Stimulated activated CD8-positive, alpha-beta memory T cell treated with anti-CD3 and anti-CD28 coated beads, Interleukin-12 subunit alpha, Interleukin-12 subunit beta, amount 100 ng/mL, for 1 hour (primary cell): Measurements from ENCODE around the gene ABCF3.

Experiments
- DNase-seq: peaks from one replicate; pipeline ENCODE4 v3.0.0-alpha.2; 2020; ENCODE audit warnings: low read depth

Gene ABCF3

DNA sequence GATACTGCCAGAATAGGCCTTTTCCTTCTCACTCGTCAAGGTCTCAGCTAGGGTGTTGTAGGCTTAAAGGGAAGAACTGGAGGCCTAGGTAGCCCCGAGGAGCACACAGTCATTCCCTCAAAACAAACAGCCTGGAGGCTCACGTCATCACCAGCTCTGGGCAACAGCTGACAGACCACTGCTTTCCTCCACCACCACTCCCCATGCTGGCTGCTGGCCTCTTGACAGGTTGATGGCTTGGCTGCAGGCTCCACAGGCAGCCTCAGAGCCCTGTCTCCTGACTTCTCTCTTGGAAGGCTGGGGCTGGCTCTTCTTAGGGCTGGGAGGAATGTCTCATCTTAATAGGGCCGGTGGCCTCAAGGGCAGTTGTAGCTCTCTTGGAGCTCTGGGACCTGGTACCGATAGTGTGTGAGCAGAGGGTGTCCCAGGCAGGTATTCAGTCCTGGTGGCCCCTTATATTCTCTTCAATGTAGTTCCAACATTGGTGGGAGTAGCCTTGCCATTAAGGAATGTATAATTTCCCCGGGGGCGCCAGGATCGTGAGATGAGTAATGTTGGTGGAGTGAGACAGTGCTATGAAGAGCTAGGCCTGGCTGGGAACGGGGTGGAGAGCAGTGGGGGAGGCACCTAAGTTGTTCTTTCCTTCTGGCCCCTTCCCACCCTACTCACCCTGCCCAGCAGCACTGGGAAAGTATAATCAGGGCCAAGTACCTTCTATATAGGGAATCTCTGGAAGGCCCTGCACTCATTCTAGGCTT is 17.5 kb upstream of the ABCF3 start:
- no peak for DNase-seq

GRCh38 chr3:184169896-184170875 is 15.8 kb upstream of the ABCF3 start:
- no peak for DNase-seq

DNA sequence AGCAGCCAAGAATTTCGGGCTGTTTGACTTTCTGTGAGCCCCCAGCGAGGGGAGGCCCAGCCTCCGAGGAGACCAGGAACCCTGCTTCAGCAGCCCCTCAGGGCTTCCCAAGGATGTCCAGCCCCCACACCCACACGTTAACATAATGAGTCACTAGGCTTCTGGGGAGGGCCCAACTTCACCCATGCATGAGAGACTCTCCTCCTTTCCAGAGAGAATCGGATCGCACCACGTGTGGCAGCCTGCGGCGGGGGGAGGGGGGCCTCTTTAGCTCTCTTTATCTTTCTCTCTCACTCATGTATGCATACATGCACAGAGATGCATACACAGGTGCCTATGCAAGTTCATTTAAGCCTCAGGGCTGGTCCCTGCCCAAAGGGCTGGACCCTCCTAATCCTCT is 14.4 kb upstream of the ABCF3 start:
- DNase-seq = no peak

DNA sequence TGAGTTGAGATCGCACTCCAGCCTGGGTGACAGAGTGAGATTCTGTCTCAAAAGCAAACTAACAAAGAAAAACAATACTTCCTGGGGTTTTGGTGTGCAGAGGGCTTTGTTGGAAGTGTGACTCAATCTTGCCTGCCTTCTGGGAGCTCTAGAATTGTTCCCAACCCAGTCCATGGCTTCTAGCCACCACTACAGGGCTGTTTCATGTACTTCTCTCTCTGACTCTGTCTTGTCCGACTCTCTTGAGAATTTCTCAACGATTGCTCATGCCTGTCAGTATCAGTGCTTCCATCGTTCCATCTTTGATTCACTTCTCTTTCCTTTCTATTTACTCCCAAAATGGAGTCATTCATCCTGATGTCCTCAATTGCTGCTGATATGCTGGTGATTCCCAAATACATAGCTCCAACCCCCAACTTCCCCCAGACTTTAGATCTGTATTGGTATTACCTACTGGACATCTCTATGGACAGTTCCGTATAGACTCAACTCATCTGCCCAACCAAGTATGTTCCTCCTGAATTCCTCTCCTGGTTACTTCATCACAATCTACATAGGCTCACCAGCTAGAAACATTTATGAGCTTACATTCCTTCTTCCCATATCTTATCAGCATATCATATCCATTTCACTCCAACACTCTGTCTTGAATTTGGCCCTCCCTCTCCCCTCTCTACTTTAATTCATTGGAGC is 13.2 kb upstream of the ABCF3 start:
- DNase-seq = no peak

GRCh38 chr3:184173374-184173722 is 12.7 kb upstream of the ABCF3 start:
- DNase-seq = no peak

DNA sequence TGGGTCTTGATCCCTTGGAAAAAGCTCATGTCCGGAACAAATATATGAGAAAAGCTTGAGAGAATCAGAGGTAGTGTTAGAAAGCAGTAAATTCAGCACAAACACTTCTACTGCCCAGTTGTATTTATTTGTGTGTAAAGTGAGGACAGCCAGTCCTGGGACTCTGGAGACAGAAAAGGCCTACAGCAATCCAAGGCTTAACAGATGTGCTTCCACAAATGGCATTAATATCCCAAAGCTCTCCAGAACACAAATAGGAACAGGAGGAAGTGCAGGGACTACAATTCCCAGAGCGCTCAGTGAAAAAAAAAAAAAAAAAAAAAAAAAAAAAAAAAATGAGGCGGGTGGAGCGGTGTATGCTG is 11.7 kb upstream of the ABCF3 start:
- DNase-seq = no peak

DNA sequence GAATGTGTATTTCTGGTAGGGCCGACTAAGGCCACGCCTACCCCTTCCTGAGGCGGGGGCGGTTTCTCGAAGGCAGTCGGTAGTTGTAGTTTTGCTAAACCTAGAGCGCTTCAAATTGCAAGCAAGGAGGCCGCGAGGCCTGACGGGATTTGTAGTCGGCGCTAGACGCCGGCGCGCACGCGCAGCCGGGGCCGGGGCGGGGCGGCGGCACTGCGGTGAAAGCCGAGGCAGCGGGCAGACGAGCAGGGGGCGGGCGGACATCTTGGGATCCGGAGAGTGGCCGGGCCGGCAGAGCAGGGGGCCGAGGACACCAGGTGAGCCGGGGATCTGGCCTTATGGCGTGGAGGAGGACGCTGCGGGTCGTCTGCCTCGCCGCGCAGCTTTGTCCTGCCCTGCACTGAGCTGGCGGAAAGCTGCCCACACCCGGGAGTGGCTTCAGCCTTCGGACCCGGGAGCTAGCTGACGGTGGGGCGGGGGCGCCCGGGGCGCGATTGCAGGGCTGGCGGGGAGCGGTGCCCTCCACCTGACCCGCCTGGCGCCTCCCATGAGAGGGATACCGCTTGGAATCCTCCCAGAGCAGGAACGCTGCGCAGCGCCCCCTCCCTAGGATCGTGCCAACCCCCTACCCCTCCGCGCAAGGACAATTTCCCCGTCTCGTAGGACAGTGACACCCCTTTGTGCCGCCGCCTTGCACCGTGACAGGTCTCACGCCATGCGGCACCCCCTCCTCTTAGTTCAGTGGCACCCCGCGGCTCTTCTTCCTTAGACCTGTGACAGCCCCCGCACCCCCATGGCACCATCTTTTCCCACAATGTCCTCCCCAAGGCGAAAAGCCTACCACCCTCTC is 11.1 kb upstream of the ABCF3 start, which contains the start of gene AP2M1:
TSS of gene AP2M1 (plus strand) at position 210 of the 847 bp plus-strand sequence. CDS start 2,139 bp downstream, outside the sequence.
- peak; percentile 94 for DNase-seq

- DNase-seq = no peak
These were observed 10.5 kb upstream of the ABCF3 start for GRCh38 chr3:184175506-184175905.

DNA sequence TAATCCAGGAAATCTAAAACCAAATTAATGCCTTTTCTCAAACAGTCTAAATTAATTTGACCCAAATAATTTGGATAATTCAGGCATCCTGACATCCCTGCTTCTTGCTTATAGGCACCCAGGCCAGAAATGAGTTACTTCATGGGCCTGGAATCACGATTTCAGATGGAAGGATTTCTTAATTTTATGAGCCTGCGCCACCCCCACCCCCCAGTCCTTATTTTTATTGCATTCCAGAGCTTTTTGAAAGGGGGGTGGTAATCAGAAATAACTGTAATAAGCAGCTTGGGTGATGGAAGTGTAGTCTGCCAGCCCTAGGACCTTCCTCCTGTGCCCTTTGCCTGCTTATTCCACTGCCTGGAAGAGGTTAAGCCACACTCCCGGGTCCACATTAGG is 10.0 kb upstream of the ABCF3 start:
- no peak for DNase-seq

DNA sequence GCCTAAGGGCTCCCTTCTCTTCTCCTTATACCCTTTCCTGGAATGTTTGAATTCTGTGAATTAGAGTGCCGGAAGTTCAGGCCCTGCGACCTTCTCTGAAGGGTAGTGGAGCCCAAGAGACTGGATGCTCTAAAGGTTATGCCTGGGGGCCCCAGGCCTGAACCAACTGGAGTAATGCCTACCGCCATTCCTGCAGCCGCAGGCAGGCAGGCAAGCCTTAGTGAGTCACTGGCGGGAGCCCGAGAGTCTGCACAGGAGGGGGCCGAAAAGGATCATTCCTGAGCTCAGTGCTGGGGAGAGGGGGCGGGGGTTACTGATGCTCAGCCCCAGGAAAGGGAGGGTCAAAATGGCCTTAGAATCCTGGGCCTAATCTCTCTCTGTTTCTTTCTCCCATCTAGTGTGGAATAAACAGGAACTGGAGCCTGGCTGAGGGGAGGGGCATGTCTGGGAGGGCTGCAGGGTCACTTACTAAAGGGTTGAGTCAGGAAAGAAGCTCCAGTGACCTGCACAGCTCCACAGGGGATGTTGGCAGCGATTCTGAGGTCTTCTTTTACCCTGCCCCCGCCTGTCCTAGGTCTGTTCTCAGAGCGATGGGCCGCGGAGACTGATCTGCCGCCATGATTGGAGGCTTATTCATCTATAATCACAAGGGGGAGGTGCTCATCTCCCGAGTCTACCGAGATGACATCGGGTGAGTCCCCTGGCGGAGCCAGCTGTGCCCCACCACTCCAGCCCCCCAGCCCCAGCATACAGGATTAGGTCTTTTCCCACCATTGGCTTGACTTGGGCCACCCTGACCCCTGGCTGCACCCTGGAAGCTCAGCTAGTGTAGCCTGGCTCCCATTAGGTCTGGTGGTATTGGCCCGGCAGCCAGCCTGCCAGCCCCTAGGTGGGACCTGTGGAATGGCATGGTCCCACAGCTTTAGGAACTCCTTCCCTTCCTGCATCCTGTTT is 9.3 kb upstream of the ABCF3 start:
- DNase-seq = no peak

DNA sequence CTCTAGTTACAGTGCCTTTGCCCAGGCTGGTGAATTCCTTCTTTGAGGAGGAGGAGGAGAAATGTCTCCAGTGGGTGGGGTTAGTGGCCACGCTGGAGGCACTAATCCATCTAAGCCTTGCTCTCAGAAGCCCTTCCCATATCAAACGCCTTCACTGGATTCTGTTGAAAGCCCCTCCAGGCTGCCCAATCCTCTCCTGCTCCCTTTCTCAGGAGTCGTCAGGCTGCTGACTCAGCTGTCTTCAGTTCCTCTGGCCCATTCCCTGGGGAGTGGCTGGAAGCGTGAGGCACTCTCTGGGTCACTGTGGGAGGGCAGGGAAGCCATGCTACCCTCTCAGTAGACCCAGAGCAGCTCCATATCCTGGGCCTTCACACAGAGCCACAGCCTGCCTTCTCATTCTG is 8.7 kb upstream of the ABCF3 start:
- DNase-seq = no peak

DNA sequence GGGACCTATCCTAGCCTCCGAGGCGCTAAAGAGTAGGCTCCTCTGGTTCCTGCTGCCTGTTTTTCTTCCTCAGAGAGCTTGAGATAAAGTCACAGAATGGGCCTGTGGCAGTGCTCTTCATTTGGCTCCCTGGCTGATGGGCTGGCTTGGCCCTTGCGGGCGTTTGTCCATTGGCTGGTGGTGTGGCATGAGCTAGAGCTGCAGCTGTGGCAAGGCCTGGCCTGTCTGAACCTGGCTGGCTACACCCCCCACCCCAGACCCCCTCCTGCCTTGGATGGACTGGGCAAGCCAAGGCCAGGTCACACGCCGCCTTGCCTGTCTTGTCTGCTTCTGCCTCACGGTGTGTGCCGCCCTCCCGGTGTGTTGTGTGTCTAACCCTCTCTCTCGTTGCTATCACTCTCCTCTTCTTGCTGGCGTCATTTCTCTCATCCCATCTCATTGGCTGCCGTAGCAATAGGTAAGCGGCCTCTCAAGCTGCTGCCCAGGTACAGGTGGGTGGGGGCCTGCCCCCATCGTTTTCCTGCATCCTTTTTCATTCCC is 8.2 kb upstream of the ABCF3 start:
- no peak for DNase-seq

DNA sequence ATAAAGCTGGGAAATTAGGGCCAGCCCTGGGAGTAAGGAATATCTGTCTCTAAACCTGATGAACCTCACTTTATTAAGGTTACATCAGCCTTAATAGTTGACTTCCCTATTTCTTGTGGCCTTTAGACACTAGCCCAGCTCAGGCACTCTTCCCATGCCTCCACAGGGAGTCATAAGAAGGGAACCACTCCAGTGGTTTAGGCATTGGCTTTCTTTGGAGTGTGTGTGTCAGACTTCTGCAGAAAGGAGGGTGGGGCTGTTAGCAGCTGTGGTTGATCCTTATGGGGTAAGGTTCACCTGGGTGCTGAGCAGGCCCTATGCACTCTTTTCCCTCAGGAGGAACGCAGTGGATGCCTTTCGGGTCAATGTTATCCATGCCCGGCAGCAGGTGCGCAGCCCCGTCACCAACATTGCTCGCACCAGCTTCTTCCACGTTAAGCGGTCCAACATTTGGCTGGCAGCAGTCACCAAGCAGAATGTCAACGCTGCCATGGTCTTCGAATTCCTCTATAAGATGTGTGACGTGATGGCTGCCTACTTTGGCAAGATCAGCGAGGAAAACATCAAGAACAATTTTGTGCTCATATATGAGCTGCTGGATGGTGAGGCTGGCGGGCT is 7.4 kb upstream of the ABCF3 start:
- no peak for DNase-seq

- no peak for DNase-seq
These were observed 5.8 kb upstream of the ABCF3 start for GRCh38 chr3:184180165-184180564.

- no peak for DNase-seq
These were observed 4.4 kb upstream of the ABCF3 start for GRCh38 chr3:184181596-184181995.

- no peak for DNase-seq
These were observed 2.3 kb upstream of the ABCF3 start for GRCh38 chr3:184183679-184184078.

- DNase-seq = no peak
These were observed 1.3 kb upstream of the ABCF3 start for GRCh38 chr3:184184546-184185230.

DNA sequence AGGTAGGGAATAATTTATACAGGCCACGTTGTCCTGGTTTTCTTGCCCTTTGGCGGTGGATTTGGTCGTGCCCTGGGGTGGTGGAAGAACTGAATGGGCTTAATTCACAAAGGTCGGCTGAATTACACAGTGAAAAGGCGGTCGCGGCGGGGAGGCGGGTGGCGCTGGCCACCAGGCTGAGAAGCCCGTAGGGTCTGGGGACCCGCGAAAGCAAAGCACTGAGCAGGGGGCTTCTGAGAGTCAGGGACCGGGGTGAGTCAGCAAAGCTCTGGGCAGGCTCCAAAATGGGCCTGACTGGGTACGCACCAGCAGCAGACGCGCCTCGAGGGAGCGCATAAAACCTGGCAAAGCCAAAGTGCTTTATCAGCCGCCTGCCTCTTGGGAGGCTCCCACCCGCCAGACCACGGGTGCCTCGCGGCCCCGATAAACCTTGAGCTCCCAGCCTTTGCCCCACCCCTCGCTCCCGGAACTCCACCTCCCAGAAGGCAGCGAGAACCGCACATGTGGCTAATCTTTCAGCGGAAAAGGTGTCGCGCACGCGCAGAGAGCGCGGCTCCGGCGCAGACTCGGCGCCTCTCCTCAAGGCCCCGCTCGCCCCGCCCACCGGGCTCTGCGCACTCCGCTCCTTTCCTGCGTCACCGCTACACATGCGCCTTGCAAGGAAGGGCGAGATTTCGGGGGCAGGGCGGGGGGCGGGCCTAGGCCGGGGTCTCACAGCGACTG is 377 bp upstream of the ABCF3 start:
- peak; percentile 98 for DNase-seq

DNA sequence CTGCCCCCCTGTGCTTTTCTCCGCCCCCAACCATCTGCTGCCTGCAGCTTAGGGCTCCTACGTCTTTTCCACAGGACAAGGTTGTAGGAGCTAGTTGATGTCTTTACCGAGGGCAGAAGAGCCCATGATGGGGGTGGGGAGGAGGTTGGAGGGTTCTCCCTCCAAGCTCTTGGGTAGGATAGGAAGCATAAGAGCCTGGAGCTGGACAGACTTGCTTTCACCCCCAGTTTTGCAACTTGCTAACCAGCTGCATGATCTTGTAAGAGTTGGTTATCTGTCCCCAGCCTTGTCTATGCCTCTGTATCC is 856 bp downstream of the ABCF3 start:
- no peak for DNase-seq
